ENCODE data around the gene PCDHGA7. TPM values are rescaled to one million over a fixed set of nuclear protein-coding genes. Genes with fewer than 3 reads are reported as not detected.

PCDHGA7 gene
- total RNA-seq, 1 experiment from 2014 or later = 0.83 TPM

DNA sequence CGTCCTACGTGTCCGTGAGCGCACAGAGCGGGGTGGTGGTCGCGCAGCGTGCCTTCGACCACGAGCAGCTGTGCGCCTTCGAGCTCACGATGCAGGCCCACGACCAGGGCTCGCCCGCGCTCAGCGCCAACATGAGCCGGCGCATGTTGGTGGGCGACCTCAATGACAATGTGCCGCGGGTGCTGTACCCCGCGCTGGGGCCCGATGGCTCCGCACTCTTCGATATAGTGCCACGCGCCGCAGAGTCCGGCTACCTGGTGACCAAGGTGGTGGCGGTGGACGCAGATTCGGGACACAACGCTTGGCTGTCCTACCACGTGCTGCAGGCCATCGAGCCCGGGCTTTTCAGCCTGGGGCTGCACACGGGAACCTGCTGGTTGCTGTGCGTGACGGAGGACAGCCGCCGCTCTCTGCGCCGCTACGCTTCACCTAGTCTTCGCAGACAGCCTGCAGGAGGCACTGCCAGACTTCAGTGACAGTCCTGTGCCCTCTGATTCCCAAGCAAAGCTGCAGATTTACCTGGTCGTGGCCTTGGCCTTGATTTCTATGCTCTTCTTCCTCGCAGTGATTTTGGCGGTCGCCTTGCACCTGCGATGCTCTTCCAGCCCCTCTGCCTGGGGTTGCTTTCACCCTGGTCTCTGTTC lies 45.4 kb downstream of the PCDHGA7 start:
- Histone ChIP-seq H4K8ac (replicated peaks; ENCODE audit: insufficient read length, low read depth, low read length) (no peak overlapping the region), H3K23me2 (ENCODE audit: insufficient read length, low read depth, low read length, poor library complexity, severe bottlenecking) (no peaks in the 10 kb centered on the region)
- DNase-seq = no peak

More for the DNA sequence above, 45.4 kb downstream of the PCDHGA7 start:
- H3K56ac ChIP-seq (ENCODE audit: insufficient read length, low read depth, low read length) = no peak overlapping the region
- H3K27ac ChIP-seq (ENCODE audit: insufficient read length, low read depth, low read length) = no peak overlapping the region
- TF ChIP-seq CTCF (conservative IDR thresholded peaks at IDR 0.05) = no peak
- Mint-ChIP-seq H3K4me1 (no peaks in the 10 kb centered on the region), H3K4me3 (peak overlapping the region in 1 of 2 experiments; percentile 63; a peak in 1 of 5 replicates), H3K27ac (no peak overlapping the region), H3K9me3 (peaks cover 67 to 87% of the 10 kb centered on the region in 2 experiments), H3K27me3 (ENCODE audit: low read depth) (peaks cover 3% of the 10 kb centered on the region), H3K36me3 (ENCODE audit: insufficient read depth in 1 of 3, low read depth in 3 of 3) (peaks cover 59 to 91% (median 63%) of the 10 kb centered on the region in 3 experiments)
- H4K20me1 ChIP-seq (ENCODE audit: control insufficient read depth, insufficient read depth, insufficient read length) = no peaks in the 10 kb centered on the region
- H3K79me2 ChIP-seq (ENCODE audit: insufficient read depth, low read length) = no peaks in the 10 kb centered on the region
- no peak overlapping the region for H3K9ac ChIP-seq (ENCODE audit: extremely low read depth, insufficient read length, low read length)
- H3K27me3 ChIP-seq (ENCODE audit: insufficient read depth, low read length) = no peaks in the 10 kb centered on the region
- no peaks in the 10 kb centered on the region for H3K79me1 ChIP-seq (ENCODE audit: insufficient read depth, low read depth, low read length, poor library complexity, severe bottlenecking)
- no peak overlapping the region for H3K23ac ChIP-seq (ENCODE audit: insufficient read length, low read depth, low read length)
- H3K14ac ChIP-seq (ENCODE audit: insufficient read depth, low read length) = no peak overlapping the region
- no peak overlapping the region for H2BK15ac ChIP-seq (ENCODE audit: low read depth, low read length)
- no peaks in the 10 kb centered on the region for H3K4me1 ChIP-seq (ENCODE audit: insufficient read depth, low read length)
- WGBS (ENCODE audit: extremely low coverage, insufficient read length, low lambda C conversion rate) = no CpG with 5 or more reads among the region's 53 CpGs
- no peak overlapping the region for H2AK5ac ChIP-seq (ENCODE audit: insufficient read length, low read length)
- peaks cover 23% of the 10 kb centered on the region for H3K9me3 ChIP-seq (ENCODE audit: control insufficient read depth, low read depth, low read length)
- no peak overlapping the region for H3K4me2 ChIP-seq (ENCODE audit: insufficient read depth, insufficient read length, low read length)
- no peak overlapping the region for H2AFZ ChIP-seq (ENCODE audit: low read length)
- H3K4ac ChIP-seq (ENCODE audit: low read depth, low read length) = no peak overlapping the region
- H2BK12ac ChIP-seq (ENCODE audit: insufficient read length, low read depth, low read length) = no peak overlapping the region
- no peak overlapping the region for H2BK20ac ChIP-seq (ENCODE audit: low read depth, low read length, poor library complexity, severe bottlenecking)
- H3K18ac ChIP-seq (ENCODE audit: insufficient read length, low read depth, low read length) = no peak overlapping the region
- no peak overlapping the region for H3T11ph ChIP-seq (ENCODE audit: low read length)
- no peak overlapping the region for H4K5ac ChIP-seq (ENCODE audit: insufficient read length, low read depth, low read length)
- no peak overlapping the region for H2BK5ac ChIP-seq (ENCODE audit: insufficient read length, low read length)
- H4K91ac ChIP-seq (ENCODE audit: insufficient read length, low read depth, low read length) = no peak overlapping the region
- no peak overlapping the region for H2BK120ac ChIP-seq (ENCODE audit: low read depth, low read length, poor library complexity, severe bottlenecking)
